Measurements from ENCODE around the gene SPOCK3. TPM values are rescaled to one million over a fixed set of nuclear protein-coding genes. Genes with fewer than 3 reads are reported as not detected.
A peak's percentile ranks its signal among the peaks of the same experiment; 100 is the strongest.

The SPOCK3 gene
- polyA plus RNA-seq, 2 of the 4 experiments (the other 2 are of a cell fraction), result 0.15 to 0.61 TPM

GRCh38 chr4:167041524-167041923, 192.8 kb downstream of the SPOCK3 start:
- Histone ChIP-seq H3K27ac (no peak overlapping the region), H3K9me3 (no peaks in the 10 kb centered on the region), H3K4me3 (no peak overlapping the region), H3K4me1 (no peaks in the 10 kb centered on the region), H3K4me2 (no peak overlapping the region)
- DNase-seq (ENCODE audit: low read depth in 1 of 2, low spot score in 1 of 2), result no peak
- ChIA-PET POLR2A (no interaction called here), CTCF (no interaction called here)
- no peak for ATAC-seq
- TF ChIP-seq HES2 (IDR thresholded peaks at IDR 0.05), result no peak
- WGBS (ENCODE audit: missing lambda C conversion rate), result 7% methylated on average over 1 of the region's 1 CpG
- no peak for FAIRE-seq

- ChIA-PET CTCF (no interaction called here), POLR2A (no interaction called here)
- no peak for FAIRE-seq
- Histone ChIP-seq H3K27ac (no peak overlapping the region), H3K4me1 (peaks cover 16% of the 10 kb centered on the region), H3K9me3 (no peaks in the 10 kb centered on the region), H3K4me3 (no peak overlapping the region), H3K4me2 (no peak overlapping the region)
- no peak for TF ChIP-seq POLR2AphosphoS2 (conservative IDR thresholded peaks at IDR 0.05; ENCODE audit: low read length)
- ATAC-seq, result no peak
- 76% methylated on average over 3 of the region's 3 CpGs for WGBS (ENCODE audit: missing lambda C conversion rate)
- no peak for DNase-seq (ENCODE audit: low read depth in 1 of 2, low spot score in 1 of 2)
Measured at GRCh38 chr4:167035390-167035789, 198.9 kb downstream of the SPOCK3 start.

GRCh38 chr4:167034983-167035382, 199.3 kb downstream of the SPOCK3 start:
- ChIA-PET CTCF (no interaction called here), POLR2A (no interaction called here)
- Histone ChIP-seq H3K27ac (no peak overlapping the region), H3K4me1 (peaks cover 16% of the 10 kb centered on the region), H3K4me3 (no peak overlapping the region), H3K4me2 (no peak overlapping the region), H3K9me3 (no peaks in the 10 kb centered on the region)
- DNase-seq (ENCODE audit: low read depth in 1 of 2, low spot score in 1 of 2), result no peak
- no peak for TF ChIP-seq POLR2A (IDR thresholded peaks at IDR 0.05; ENCODE audit: low read length)
- no peak for TF ChIP-seq RNF2 (IDR thresholded peaks at IDR 0.05; ENCODE audit: borderline replicate concordance, low read depth)
- TF ChIP-seq NFE2L2 (conservative IDR thresholded peaks at IDR 0.05; ENCODE audit: low read length), result no peak
- TF ChIP-seq CBX2 (IDR thresholded peaks at IDR 0.05; ENCODE audit: borderline replicate concordance, low read depth), result no peak
- no peak for TF ChIP-seq RCOR1 (IDR thresholded peaks at IDR 0.05; ENCODE audit: low read depth, low read length)
- TF ChIP-seq HOXB5 (CRISPR knock-in tag; IDR thresholded peaks at IDR 0.05), result no peak
- no peak for TF ChIP-seq MYC (IDR thresholded peaks at IDR 0.05; ENCODE audit: borderline replicate concordance, low read length)
- no peak for TF ChIP-seq RAD21 (conservative IDR thresholded peaks at IDR 0.05 in 1 of 2, IDR thresholded peaks at IDR 0.05 in 1 of 2)
- TF ChIP-seq ZNF302 (CRISPR knock-in tag; IDR thresholded peaks at IDR 0.05), result no peak
- no peak for TF ChIP-seq USF2 (IDR thresholded peaks at IDR 0.05)
- TF ChIP-seq EP300 (IDR thresholded peaks at IDR 0.05), result no peak
- TF ChIP-seq JUNB (IDR thresholded peaks at IDR 0.05), result no peak
- no peak for TF ChIP-seq EHF (CRISPR knock-in tag; IDR thresholded peaks at IDR 0.05)
- no peak for TF ChIP-seq NPAS2 (CRISPR knock-in tag; IDR thresholded peaks at IDR 0.05; ENCODE audit: borderline replicate concordance)
- no peak for TF ChIP-seq NR3C1 (IDR thresholded peaks at IDR 0.05)
- no peak for FAIRE-seq
- 41% methylated on average over 2 of the region's 2 CpGs for WGBS (ENCODE audit: missing lambda C conversion rate)
- ATAC-seq, result no peak

- no peak for DNase-seq (ENCODE audit: low read depth in 1 of 2, low spot score in 1 of 2)
- H3K4me3 ChIP-seq, result no peak overlapping the region
- H3K27ac ChIP-seq, result no peak overlapping the region
- peaks cover 16% of the 10 kb centered on the region for H3K4me1 ChIP-seq
- CTCF ChIA-PET, result no interaction called here
- TF ChIP-seq PHF8 (IDR thresholded peaks at IDR 0.05; ENCODE audit: borderline replicate concordance, low read depth) (no peak), REST (IDR thresholded peaks at IDR 0.05) (no peak), TFCP2L1 (CRISPR knock-in tag; IDR thresholded peaks at IDR 0.05) (no peak), MAX (IDR thresholded peaks at IDR 0.05) (no peak), RFX5 (IDR thresholded peaks at IDR 0.05) (no peak)
- FAIRE-seq, result no peak
- H3K4me2 ChIP-seq, result peak overlapping the region; percentile 40; the same call in 2 of the 3 replicates
- no peaks in the 10 kb centered on the region for H3K9me3 ChIP-seq
- no peak for ATAC-seq
- POLR2A ChIA-PET, result no interaction called here
- WGBS (ENCODE audit: missing lambda C conversion rate), result 43% methylated on average over 3 of the region's 3 CpGs
Measured at GRCh38 chr4:167032871-167033270, 201.4 kb downstream of the SPOCK3 start.
